HG03439 (cell line): ENCODE measurements around the gene HMGXB3.
"Not testable (repeated sequence)": the region's sequence is repeated elsewhere in the genome, so short reads cannot be mapped to it uniquely, and the experiment has no call there.

Experiments used
- ATAC-seq: cut with Tn5 transposase; IDR thresholded peaks from one replicate; pipeline ENCODE4 v1.9.1; 2021; ENCODE audit warnings: mild to moderate bottlenecking, moderate library complexity; ENCODE audit not compliant: unreplicated experiment

HMGXB3 gene

DNA sequence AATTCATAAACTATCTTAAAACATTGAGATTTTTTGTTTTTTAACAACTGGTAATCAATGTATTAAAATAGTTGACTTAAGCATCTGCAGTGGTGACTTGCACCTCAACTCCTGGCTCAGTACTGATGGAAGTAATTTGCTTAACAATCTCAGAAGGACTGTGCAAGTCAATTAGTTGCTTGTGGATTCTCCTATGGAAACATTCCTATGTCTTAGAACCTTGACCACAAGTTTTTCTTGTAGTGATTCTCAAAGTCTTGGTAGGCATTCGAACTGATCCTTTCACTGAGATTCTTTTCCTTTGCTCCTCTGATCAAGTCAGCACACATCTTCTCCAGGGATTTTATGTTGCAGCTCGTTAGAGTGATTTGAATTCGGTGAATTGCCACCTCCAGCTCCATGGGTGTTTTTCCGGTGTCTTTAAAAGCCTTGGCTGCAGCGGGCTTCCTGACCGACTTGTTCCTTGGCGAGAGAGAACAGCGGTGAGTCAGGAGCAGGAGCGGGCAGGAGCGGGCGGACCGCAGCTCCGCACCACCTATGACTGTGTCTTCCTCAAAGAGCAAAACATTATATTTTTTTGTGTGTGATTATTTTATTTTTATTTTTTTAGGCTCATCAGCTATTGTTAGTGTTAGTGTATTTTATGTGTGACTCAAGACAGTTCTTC, 21.1 kb downstream of the HMGXB3 start:
- no peak for ATAC-seq

DNA sequence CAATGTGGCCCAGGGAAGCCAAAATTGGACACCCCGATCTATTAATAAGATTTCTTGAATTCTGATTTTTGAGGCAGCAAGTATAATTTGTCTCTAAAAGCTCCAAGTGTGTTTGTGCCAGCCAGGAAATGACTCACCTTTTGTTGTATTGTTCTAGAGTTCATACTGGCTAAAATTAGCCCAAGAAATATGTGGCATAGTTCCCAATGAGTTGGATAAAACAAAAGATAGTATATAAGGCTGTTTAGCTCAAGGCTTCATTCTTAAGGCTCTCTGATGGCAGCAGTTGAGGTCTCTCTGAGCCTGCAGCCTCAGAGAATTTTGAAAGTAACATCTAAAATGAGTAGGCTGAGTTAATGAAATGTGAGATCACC, 21.6 kb downstream of the HMGXB3 start:
- ATAC-seq = no peak

DNA sequence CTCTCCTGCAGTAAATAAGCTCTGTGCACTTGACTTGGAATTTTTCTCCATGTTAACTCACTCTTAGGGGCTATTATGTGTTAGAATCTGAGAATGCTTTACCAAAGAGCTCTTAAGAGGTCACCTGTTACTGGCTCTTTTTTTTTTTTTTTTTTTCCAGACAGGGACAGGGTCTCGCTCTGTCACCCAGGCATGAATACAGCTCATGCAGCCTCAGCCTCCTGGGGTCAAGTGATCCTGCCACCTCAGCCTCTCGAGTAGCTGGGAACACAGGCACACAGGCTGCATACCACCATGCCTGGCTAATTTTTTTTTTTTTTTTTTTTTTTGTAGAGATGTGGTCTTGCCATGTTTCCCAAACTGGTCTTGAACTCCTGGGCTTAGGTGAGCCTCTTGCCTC, 22.1 kb downstream of the HMGXB3 start:
- ATAC-seq = no peak

DNA sequence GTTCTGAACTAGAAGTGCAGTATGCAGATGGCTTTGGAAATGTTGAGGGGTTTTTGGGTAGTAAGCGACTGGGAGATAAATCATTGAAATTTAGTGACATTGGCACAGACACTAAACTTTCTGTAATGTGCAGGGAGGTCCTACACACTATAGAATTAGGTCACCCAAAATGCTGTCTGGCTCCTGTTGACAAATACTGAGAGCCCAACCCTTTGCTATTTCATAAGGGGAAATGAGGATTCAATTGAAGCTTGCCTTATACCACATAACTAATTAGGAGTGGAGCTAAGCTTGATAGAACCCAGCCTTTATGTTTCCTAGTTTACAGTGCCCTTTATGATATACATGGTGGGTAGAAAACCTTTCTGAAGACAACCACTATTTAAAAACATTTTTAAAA, 22.6 kb downstream of the HMGXB3 start:
- no peak for ATAC-seq

DNA sequence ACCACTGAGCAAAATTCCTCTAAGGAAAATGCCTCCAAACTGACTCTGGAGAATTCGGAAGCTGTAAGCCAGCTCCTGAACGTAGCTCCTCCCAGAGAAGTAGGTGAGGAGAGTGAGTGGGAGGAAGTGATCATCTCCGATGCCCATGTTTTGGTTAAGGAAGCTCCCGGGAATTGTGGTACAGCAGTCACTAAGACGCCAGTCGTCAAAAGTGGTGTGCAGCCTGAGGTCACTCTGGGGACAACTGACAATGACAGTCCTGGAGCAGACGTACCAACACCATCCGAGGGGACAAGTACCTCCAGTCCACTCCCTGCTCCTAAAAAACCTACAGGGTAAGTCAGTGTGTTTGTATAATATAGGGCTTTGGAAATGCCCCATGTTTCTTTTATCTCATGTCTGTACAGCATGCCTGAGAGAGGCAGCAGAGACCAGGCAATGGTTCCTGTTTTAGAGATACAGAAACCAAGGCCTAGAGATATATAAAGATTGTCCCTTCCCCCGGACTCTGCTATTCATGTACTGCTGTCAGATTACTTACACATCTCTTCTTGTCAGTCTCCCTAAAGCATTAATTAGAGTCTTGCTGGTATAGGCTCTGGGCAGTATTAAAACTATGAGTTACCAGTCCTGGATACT, 23.9 kb downstream of the HMGXB3 start:
- no peak for ATAC-seq

DNA sequence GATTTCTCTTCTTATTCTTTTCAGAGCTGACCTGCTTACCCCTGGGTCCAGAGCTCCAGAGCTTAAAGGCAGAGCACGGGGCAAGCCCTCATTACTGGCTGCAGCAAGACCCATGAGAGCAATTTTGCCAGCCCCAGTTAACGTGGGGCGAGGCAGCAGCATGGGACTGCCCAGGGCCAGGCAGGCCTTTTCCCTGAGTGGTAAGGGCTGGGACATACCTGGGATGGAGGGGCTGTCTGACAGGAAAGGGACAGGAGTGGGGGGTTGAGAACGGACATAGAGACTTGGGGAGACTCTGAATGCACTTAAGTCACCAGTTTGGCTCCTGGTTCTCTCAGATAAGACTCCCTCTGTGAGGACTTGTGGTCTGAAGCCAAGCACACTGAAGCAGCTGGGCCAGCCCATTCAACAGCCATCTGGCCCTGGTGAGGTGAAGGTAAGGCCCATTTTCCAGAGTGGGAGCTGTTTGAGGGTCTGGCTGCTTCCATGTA, 26.2 kb downstream of the HMGXB3 start:
- ATAC-seq = no peak

DNA sequence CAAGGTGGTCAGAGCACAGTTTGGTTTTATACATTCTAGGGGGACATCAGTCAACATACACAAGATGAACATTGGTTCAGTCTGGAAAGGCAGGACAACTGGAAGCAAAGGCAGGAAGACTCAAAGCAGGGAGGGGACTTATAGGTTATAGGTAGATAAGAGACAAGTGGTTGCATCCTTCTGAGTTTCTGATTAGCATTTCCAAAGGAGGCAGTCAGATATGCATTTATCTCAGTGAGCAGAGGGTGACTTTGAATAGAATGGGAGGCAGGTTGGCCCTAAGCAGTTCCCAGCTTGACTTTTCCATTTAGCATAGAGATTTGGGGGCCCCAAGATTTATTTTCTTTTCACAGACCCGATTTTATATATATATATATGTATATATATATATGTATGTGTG, 27.5 kb downstream of the HMGXB3 start:
- ATAC-seq = not testable (repeated sequence)

DNA sequence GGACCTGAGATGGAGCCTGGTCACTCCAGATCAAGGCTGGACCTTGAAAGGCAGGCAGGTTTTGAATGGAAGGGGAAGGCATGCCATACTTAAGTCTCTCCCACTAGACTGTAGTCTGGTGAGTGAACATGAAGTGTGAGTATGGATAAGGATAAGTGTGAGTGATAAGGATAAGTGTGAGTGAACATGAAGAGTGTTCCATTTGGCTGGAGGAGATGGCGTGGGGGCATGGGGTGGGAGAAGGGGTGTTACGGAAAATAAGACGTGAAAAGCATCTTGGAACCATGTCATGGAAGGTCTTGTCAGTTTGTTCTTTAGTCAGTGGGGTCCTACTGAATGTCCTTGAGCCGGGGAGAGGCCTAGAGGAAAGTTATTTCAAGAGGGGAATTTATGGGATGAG, 32.8 kb downstream of the HMGXB3 start:
- no peak for ATAC-seq

DNA sequence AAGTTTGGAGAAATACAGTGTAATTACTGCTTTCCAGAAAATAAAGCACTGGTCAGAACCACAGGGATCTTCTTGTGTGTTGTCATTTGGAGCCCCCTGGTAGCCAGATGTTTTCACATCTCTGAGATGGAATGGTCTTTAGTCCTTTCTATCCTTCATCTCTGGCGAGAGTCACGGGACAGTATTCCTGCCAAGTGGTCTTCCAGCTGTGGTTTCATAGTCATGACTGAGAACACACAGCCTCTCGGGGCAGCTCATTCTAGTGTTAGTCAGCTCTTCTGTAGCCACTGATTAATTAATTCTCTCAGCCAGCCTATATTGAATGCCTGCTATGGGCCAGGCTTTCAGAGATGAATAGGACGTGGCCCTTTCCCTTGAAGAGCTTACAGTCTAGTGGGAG, 34.1 kb downstream of the HMGXB3 start:
- ATAC-seq = no peak

DNA sequence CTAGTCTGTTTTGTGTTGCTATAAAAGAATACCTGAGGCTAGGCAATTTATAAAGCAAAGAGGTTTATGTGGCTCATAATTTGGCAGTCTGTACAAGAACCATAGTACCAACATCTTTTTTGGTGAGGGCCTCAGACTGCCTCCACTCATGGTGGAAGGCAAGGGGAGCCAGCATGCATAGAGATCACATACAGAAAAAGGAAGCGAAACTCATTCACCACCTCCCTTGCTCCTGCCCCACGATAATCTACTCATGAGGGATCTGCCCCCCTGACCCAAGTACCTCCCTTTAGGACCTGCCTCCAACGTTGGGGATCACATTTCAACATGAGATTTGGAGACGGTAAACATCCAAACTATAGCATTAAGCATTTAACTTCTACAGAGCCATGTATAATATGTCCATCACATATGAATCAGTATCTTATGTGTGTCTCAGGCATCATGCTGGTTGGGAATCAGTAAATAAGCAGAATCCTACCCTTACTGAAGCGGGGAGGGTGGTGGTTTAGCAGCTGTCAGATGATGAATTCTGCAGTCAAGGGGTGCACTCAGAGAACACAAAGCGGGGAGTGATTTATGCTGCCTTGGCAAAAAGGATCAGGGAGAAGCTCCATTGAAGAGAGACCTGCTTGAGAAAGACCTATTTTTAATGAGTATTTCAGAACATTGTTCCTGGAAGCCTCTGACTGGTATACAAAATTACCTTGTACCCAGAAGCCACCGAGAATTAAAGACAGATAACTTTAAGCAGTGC, 34.8 kb downstream of the HMGXB3 start:
- ATAC-seq = peak; percentile 77

DNA sequence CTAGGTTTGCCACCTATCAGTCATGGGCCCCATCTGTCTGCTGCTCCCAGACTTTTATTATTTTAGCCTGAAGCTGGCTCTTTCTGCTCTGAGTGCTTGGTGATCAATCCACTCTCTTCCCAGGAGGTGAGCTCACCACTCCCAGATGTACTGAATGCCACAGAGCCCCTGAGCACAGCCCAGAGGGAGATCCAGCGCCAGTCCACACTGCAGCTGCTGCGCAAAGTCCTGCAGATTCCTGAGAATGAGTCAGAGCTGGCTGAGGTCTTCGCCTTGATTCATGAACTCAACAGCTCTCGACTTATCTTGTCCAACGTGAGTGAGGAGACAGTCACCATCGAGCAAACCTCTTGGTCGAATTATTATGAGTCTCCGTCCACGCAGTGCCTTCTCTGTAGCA, 36.0 kb downstream of the HMGXB3 start:
- no peak for ATAC-seq

DNA sequence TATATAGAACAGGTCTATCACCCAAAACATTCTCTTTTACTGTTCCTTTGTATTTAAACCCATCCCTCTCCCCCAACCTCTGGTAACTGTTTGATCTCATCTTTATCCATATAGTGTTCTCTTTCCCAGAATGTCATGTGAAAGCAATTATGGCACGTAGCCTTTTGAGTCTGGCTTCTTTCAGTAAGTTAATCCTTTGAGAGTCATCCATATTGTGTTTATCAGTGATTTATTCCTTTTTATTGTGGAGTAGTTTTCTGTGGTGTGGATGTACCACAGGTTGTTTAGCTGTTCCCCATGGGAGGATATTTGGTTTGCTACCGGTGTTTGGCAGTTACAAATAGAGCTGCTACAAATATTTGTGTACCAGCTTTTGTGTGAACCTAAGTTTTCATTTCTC, 38.0 kb downstream of the HMGXB3 start:
- ATAC-seq = no peak

DNA sequence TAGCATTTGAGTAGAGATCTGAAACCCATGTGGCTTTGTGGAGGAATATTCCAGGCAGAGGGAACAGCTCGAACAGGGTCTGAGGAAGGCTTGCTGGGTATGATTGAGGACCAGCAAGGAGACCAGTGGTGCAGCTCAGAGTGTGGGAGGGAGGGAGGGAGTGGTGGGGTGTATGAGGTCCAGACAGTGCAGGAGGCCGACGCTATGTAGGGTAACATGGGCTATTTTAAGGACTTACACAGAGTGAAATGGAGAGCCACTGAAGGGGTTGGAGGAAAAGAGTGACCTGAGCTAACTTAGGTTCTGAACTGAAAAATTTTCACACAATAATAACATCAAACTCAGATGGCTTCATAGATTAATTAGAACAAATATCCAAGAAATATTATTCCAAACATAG, 41.9 kb downstream of the HMGXB3 start:
- ATAC-seq = no peak

DNA sequence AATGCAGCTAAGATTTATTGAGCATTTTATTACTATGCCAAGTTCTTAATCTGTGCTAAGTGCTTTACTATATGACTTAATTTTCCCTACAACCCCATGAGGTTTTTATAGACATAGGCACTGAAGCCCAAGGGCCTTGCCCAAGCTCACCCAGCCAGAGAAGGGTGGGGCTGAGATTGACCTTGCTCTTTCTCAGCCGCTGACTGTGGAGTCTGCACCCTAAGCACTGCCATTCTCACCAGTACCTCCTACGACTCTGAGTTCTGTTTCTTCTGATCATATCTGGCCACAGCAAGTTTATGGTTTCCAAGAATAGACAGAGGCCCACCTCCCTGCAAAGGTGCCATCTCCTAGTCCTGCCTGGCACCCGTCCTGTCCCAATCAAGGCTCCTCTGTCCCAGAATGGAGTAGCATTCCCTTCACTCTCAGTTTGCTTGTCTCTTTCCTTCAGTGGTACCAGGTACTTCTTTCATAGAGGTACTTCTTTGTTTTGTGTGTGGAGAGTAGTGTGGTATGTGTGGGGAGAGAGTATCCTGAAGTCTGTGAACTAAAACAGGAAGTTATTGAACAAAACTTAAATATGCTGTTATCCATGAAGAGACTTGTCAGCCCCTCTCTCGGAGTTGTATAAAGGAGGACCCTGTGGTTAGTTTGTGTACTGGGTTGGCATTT, 43.3 kb downstream of the HMGXB3 start:
- ATAC-seq = no peak

DNA sequence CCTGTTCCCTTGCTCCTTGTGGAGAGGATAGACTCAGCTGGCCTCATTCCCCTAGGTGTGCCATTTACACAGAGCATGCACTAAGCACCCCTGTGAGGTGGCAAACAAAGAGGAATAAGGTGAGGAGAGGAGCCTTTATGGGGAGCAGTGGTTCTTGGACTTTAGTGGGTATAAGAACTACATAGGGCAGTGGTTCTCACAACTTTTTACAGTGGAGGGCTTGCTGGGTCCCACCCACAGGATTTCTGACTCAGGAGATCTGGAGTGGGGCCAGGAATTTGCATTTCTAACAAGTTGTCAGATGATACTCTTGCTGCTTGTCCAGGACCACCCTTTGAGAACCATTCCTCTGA, 43.8 kb downstream of the HMGXB3 start:
- no peak for ATAC-seq

DNA sequence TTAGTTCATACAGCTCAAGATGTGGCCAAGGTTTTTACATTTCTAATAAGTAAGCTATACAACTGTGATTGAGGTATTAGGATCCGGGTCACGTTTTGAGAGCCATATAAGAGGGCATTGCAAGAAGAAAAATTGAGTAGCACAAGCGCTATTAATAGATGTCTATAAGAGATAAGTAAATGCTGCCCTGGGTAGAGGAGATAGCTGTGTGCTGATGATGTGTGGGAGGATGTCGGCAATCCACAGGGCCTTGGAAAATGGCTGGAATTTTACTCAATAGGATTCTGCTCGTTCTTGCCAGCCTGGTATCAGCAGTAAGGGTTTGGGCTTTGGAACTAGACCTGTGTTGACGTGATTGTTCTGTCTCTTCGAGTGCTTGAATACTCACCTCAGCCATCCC, 44.2 kb downstream of the HMGXB3 start:
- ATAC-seq = no peak

DNA sequence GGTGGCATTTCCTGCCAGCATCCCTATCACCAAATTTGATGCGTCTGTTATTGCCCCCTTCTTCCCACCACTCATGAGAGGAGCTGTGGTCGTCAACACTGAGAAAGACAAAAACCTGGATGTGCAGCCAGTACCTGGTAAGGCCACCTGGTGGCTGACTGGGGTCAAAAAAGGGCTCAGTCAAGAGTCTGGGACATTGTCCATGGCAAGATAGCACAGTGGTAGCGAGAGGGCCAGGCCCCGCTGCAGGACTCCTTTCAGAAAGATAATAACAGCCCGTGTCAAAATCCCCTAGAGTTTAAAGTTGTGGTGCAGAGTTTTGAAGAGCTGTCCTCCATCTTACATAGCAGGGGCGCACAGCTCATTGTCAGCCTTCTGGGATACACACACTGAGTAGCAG, 45.0 kb downstream of the HMGXB3 start:
- no peak for ATAC-seq

DNA sequence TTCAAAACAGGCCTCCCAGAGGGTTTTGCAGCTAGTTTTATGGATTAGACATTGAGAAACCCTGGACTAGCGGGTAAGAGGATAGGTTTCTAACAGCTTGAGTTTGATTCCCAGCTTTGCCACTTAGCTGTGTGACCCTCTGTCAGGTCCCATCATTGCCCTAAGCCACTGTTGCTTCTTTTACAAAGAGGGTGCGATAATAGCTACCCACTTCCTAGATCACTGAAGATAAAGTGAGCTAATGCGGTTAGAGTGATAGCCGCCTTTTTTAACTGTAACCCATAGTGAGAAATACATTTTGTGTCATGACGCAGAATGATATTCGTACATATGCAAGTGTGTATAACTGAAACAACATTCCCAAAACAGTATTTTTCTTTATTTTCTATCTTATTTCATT, 45.5 kb downstream of the HMGXB3 start:
- no peak for ATAC-seq

DNA sequence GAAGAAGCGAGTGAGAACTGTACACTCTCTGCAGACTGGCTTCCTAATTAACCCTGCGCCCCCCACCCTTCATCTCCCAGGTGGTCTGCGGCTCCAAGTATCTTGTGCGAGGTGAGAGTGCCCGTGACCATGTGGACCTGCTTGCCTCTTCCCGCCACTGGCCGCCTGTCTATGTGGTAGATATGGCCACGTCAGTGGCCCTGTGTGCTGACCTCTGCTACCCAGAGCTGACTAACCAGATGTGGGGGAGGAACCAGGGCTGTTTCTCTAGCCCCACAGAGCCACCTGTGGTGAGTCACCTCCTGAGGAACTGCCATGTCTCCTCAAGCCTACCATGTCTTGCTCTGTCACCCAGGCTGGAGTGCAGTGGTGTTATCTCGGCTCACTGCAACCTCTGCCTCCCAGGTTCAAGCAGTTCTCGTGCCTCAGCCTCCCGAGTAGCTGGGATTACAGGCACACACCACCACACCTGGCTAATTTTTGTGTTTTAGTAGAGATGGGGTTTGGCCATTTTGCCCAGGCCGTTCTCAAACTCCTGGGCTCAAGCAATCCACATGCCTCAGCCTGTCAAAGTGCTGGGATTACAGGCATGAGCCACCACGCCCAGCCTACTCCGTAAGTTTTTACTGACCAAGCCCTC, 49.8 kb downstream of the HMGXB3 start:
- ATAC-seq = not testable (repeated sequence)

DNA sequence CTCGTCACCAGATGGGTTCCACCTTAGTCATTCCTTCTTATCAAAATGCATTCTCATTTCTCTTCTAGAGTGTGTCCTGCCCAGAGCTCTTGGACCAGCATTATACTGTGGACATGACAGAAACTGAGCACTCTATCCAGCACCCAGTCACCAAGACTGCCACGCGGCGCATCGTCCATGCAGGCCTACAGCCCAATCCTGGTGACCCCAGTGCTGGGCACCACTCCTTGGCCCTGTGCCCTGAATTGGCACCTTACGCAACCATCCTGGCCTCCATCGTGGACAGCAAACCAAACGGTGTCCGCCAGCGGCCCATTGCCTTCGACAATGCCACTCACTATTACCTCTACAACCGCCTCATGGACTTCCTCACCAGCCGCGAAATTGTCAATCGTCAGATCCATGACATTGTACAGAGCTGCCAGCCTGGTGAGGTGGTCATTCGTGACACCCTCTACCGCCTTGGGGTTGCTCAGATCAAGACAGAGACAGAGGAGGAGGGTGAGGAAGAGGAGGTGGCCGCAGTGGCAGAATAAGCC, 51.2 kb downstream of the HMGXB3 start:
- ATAC-seq = no peak
